GM18508 (cell line): ENCODE data around the gene ADAMTS12.

Experiments used
- ATAC-seq: cut with Tn5 transposase; IDR thresholded peaks from one replicate; pipeline ENCODE4 v1.9.1; 2021; ENCODE audit warnings: moderate number of reproducible peaks; ENCODE audit not compliant: insufficient read depth, unreplicated experiment

The ADAMTS12 gene

DNA sequence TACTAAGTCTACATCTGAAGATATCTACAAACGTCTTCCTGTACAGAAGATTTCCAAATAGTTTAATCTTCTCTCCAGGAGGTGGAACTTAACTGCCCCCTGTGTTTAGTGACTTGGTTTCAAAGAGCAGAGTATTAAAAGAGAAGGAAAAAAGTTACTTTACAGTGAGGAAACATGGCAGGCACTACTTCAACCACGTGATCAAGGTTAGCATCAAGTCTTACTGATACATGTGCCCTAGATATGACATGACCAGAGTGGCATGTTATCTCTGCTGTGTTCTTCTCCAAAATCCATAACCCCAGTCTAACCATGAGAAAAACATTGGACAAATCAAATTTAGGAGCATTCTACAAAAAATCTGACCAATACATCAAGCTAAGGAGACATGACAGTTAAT, 125.8 kb downstream of the ADAMTS12 start:
- no peak for ATAC-seq

GRCh38 chr5:33764786-33765185, 127.0 kb downstream of the ADAMTS12 start:
- ATAC-seq = no peak

DNA sequence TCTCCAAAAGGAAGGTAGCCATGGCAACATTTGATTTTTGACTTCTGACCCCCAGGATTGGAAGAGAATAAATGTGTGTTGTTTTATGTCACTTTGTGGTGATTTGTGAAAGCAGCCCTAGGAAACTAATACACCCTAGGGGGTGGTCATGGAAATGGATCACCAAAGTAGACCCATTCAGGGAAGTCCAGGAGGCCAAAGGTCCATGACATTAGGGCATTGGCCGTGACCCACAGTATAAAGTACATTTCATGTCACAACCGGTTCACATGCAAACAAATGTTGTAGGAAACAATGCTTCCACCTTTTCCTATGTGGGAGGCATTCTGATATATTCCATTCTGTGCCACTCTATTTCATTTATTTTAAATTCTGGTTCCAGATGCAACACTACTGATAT, 128.4 kb downstream of the ADAMTS12 start:
- no peak for ATAC-seq

GRCh38 chr5:33762859-33763258, 128.9 kb downstream of the ADAMTS12 start:
- ATAC-seq = no peak

DNA sequence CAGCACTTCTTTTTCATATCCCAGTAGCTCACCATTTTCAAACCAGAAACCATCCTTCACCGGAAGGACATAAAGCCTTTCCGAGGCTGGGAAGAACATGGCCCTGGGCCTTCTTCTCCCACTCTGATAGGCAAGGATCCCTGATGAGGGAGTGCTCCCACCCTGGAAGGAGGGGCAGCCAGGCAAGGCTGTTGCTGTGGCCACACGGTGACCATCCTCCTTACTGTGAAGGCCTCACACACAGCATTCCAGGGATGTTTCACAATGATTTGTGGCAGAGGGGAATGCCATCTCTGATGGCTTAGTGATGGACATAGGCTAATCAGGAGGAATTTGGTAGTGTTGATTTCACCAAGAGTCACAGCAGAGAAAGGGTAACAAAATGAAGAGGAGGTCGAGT, 130.7 kb downstream of the ADAMTS12 start:
- ATAC-seq = no peak

- no peak for ATAC-seq
These were observed 133.1 kb downstream of the ADAMTS12 start for GRCh38 chr5:33758737-33759136.

DNA sequence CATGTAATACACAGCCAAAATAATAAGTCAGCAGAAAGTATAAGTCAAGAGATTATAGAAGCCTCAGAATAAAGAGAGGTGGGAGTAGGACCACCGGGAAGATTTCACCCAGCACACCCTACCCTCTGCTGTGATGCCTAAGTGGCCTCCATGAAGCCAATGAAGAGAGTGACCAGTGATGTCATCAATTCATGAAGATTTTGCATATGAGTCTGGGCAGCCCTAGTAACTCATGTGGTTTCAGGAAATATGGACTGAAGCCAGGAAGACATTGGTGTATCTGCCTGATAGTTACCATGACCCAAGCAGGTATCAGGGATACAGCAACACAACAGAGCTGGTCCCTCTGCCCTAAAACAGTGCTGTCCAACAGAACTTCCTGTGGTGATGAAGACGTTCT, 135.3 kb downstream of the ADAMTS12 start:
- ATAC-seq = no peak

- ATAC-seq = no peak
These were observed 136.6 kb downstream of the ADAMTS12 start for GRCh38 chr5:33755231-33755630.

- ATAC-seq = no peak
These were observed 138.1 kb downstream of the ADAMTS12 start for GRCh38 chr5:33753704-33754103.

GRCh38 chr5:33748754-33749153, 143.0 kb downstream of the ADAMTS12 start:
- ATAC-seq = no peak

DNA sequence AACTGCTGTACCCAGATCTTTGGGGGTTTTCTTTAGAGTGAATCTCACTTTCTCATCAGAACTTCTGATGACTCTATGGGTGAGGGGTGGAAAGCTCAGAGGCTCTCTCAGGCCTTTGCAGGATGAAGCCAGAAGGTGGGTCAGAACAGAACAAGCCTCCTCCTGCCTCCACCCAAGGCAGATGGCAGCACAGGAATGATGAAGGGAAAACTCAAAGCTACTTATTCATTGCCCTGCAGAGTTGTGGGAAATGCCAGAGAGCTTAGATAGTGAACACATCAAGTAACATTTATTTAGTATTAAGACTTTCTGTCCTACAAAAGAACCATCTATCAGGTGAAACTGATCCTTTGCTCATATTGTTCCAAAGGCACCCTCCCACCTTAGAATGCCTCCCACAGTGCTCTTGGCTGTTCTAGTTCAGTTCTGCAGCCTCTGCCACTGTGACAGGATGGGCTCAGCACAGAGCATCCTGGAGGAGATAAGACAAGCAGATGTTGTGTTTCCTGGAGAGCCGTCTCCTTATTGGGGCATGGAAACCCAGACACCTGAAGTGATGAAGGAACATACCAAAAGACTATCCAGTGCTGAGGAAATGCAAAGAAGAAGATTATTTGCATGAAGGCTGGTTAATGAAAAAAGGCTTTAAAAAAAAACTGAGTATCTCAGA, 146.6 kb downstream of the ADAMTS12 start:
- no peak for ATAC-seq

DNA sequence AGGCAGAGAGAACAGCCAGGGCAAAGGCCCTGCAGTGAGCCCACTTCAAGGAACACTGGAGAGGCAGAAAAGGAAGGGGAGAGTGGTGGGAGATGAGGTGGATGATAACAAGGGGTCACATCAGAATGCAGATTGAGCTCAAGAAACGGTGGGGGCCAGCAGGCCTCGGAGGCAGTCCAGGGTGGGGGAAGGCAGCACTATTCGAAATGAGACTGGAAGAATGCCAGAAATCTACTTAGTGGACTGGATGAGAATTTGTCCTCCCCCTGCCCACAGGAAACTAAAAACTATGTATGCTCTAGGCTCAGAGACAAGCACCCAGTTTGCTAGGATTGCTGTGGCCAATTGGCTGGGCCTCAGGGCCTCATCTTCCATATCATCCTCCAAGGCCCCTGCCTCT, 148.7 kb downstream of the ADAMTS12 start:
- ATAC-seq = no peak

DNA sequence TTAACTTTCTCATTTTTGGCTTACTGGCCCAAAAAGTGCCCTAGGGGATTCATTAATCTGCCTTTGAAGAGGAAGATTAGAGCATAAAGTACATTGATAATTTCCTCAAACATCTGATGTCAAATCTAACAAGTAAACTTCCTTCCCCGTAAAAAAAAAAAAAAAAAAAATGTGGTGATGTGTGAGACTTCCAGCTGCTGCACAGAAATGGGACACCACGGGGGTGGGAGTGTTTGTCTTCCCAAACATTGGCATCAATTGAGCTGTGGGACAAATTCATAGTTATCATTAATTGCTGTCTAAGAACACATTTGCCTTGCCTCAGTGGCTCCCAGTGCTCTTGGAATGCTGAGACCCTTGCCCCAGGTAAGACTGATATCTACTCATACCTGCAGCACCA, 149.6 kb downstream of the ADAMTS12 start:
- ATAC-seq = no peak

DNA sequence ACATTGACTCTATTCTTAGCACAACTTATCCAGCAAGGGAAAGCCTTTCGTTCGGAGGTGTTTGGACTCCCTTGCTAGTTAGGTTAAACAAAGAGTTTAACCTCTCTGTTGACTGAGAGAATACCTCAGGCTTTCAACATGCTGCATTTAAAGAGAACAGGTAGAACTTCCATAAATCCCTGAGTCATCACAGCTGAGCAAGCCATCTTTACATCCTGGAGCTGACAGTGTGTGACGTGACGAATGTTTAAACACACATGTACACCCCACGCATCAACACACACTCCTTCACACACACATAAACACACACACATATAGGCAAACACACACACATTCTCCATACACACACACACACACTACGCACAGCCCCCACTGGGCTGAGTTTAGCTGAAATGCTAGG, 152.8 kb downstream of the ADAMTS12 start:
- no peak for ATAC-seq

- no peak for ATAC-seq
These were observed 153.7 kb downstream of the ADAMTS12 start for GRCh38 chr5:33738097-33738496.

DNA sequence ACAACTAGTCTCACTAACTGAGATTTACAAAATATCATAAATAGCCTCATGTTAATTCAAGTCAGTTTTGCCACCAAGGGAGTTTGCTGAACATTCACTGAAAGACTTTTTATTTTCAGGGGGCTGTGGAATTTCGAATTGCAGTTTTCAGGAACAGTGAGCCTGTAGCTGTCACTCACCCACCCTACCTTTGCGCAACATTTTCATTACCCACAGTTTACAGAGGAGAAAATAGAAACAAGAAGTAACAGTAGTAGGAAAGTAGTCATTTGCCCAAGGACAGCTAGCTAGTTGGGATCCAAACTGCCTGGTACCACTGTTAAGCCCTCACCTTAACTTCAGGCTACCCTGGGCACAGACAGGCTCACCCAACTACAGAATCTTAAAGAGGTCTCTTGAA, 154.1 kb downstream of the ADAMTS12 start:
- no peak for ATAC-seq

DNA sequence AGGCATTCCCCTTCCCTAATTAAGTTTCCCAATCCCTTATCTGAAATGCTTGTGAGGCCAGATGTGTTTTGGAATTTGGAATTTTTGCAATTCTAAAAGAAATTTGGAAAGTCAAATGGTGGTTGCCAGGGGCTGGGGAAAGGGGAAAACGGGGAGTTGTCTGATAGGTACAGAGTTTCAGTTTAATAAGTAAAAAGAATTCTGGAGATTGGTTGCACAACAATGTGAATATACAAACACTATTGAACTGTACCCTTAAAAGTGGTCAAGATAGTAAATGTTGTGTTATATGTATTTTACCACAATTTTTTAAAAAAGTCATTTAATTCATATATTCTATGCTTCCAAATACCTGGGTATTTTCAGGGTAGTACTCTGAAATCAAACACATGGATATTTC, 154.5 kb downstream of the ADAMTS12 start:
- ATAC-seq = no peak

DNA sequence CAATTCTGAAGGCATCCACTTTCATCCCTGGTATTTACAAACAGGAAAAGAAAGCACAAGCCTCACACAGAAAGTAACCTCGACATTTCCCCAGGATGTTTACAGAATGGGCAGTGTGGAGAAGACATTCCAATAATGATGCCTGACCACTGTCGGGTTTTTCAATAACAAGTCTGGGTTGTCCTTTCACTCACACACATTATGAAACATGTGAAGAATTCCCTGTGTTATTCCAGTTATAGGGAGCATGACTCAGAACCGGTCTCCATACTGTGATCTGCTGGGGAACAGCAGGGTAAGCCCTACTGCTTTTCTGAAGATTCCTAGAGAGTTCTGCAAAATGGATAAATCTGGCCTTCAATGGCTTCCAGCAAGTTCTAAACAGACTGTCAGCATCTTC, 155.3 kb downstream of the ADAMTS12 start:
- no peak for ATAC-seq

- no peak for ATAC-seq
These were observed 156.7 kb downstream of the ADAMTS12 start for GRCh38 chr5:33735072-33735471.

- no peak for ATAC-seq
These were observed 157.3 kb downstream of the ADAMTS12 start for GRCh38 chr5:33734537-33734936.

- no peak for ATAC-seq
These were observed 158.6 kb downstream of the ADAMTS12 start for GRCh38 chr5:33733225-33733624.

- ATAC-seq = no peak
These were observed 165.2 kb downstream of the ADAMTS12 start for GRCh38 chr5:33726422-33727165.
